GM21528 (cell line): Measurements from ENCODE around the gene CLEC12A.
"Not testable (repeated sequence)": the region's sequence is repeated elsewhere in the genome, so short reads cannot be mapped to it uniquely, and the experiment has no call there.

Experiments used
- ATAC-seq: cut with Tn5 transposase; IDR thresholded peaks from one replicate; pipeline ENCODE4 v1.9.1; 2021; ENCODE audit warnings: mild to moderate bottlenecking, moderate library complexity; ENCODE audit not compliant: unreplicated experiment, low FRiP score

The CLEC12A gene

GRCh38 chr12:9971181-9971580 is at the start of gene CLEC12A:
Gene CLEC12A, plus strand, starts transcription at chr12:9971409. Its CDS starts 188 bp downstream, at chr12:9971597.
- no peak for ATAC-seq

- ATAC-seq: no peak
Observed at GRCh38 chr12:9922429-9922828, 48.8 kb upstream of the CLEC12A start.

- ATAC-seq: no peak
Observed at GRCh38 chr12:9925705-9926393, 45.4 kb upstream of the CLEC12A start.

- no peak for ATAC-seq
Observed at GRCh38 chr12:9926876-9927275, 44.3 kb upstream of the CLEC12A start.

- ATAC-seq: no peak
Observed at GRCh38 chr12:9928607-9929006, 42.6 kb upstream of the CLEC12A start.

- no peak for ATAC-seq
Observed at GRCh38 chr12:9931245-9931644, 40.0 kb upstream of the CLEC12A start.

- no peak for ATAC-seq
Observed at GRCh38 chr12:9932270-9932669, 38.9 kb upstream of the CLEC12A start, which contains the start of gene CLEC2A. Gene CLEC2A, minus strand, starts transcription at chr12:9932370. Its CDS starts 41 bp downstream, at chr12:9932329.

GRCh38 chr12:9933958-9934357 is 37.3 kb upstream of the CLEC12A start:
- ATAC-seq: no peak

- ATAC-seq: no peak
Observed at GRCh38 chr12:9935026-9935425, 36.2 kb upstream of the CLEC12A start.

GRCh38 chr12:9936591-9936990 is 34.6 kb upstream of the CLEC12A start:
- no peak for ATAC-seq

GRCh38 chr12:9940375-9940774 is 30.8 kb upstream of the CLEC12A start:
- ATAC-seq: no peak

GRCh38 chr12:9941838-9942237 is 29.4 kb upstream of the CLEC12A start:
- no peak for ATAC-seq

GRCh38 chr12:9943240-9943639 is 28.0 kb upstream of the CLEC12A start:
- ATAC-seq: no peak

GRCh38 chr12:9944391-9944790 is 26.8 kb upstream of the CLEC12A start:
- ATAC-seq: no peak

- ATAC-seq: no peak
Observed at GRCh38 chr12:9947674-9948073, 23.5 kb upstream of the CLEC12A start.

GRCh38 chr12:9948606-9949296 is 22.5 kb upstream of the CLEC12A start:
- ATAC-seq: peak; percentile 94

- ATAC-seq: no peak
Observed at GRCh38 chr12:9951026-9951675, 20.1 kb upstream of the CLEC12A start.

- not testable (repeated sequence) for ATAC-seq
Observed at GRCh38 chr12:9952954-9953729, 18.1 kb upstream of the CLEC12A start.

GRCh38 chr12:9957834-9958233 is 13.4 kb upstream of the CLEC12A start:
- no peak for ATAC-seq

GRCh38 chr12:9960590-9960989 is 10.6 kb upstream of the CLEC12A start:
- ATAC-seq: no peak

GRCh38 chr12:9961106-9961505 is 10.1 kb upstream of the CLEC12A start:
- peak; percentile 74 for ATAC-seq
